GM13977 (cell line): ENCODE data around the gene AFTPH.
"Not testable (repeated sequence)": the region's sequence is repeated elsewhere in the genome, so short reads cannot be mapped to it uniquely, and the experiment has no call there.

Experiments used
- DNase-seq: peaks from one replicate; pipeline ENCODE4 v3.0.0; 2012; ENCODE audit warnings: low spot score
- CTCF ChIP-seq: IDR thresholded peaks from 2 replicates; pipeline ENCODE4 v1.5.1; 2012; ENCODE audit warnings: mild to moderate bottlenecking, control low read depth; ENCODE audit not compliant: insufficient read depth; ENCODE audit errors: extremely low read depth, missing control alignments
- in situ Hi-C: fragments of 300-500 bp; cut with MboI; formaldehyde crosslinking; loops from one replicate; pipeline ENCODE4 v1.12.0; 2022; ENCODE audit warnings: low sequenced_read_pairs, low pct_unique_long_range_greater_than_20kb, mixed read lengths, inconsistent platforms; ENCODE audit not compliant: unreplicated experiment

Gene AFTPH

GRCh38 chr2:64525317-64525613 lies 1.1 kb downstream of the AFTPH start:
- peak; percentile 60 for DNase-seq
- TF ChIP-seq CTCF: no peak
- in situ Hi-C loops: loop anchor here (10.0 kb wide), 1 partner anchor 340 kb away; no protein-coding TSS in a partner anchor

DNA sequence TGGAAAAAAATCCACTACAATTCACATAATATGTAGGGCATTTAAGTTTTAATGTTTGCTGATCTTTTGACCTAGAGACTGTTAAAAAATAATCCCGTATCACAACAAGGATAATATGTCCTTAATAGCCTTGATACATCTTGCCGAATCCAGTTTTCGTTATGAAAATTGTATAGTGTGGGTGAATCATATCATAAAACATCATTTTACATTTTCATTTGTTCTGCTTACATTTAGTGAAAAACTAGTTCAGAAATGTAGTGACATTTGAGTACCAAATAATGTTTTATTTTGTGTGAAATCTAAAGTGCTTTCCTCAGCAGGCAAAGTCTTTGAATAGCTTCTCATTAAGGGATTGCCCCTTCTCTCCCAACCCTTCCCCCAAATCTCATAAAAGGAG lies 1.9 kb downstream of the AFTPH start:
- in situ Hi-C loops: loop anchor here (10.0 kb wide), 1 partner anchor 339 kb away; no protein-coding TSS in a partner anchor
- no peak for TF ChIP-seq CTCF
- no peak for DNase-seq

DNA sequence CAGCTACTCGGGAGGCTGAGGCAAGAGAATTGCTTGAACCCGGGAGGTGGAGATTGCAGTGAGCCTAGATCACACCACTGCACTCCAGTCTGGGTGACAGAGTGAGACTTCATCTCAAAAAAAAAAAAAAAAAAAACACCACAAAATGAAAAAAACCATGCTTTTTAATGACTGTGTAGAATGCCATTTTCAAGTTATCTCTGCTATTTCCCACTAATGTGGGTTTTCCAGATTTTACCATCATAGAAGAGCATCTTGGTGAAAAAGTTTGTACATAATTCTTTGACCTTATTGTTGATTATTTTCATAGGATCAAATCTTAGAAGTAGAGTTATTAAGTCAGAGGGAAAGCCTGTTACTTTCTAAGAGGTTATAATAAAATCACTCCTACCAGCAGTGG lies 6.8 kb downstream of the AFTPH start:
- DNase-seq, in situ Hi-C loops: not testable (repeated sequence)

DNA sequence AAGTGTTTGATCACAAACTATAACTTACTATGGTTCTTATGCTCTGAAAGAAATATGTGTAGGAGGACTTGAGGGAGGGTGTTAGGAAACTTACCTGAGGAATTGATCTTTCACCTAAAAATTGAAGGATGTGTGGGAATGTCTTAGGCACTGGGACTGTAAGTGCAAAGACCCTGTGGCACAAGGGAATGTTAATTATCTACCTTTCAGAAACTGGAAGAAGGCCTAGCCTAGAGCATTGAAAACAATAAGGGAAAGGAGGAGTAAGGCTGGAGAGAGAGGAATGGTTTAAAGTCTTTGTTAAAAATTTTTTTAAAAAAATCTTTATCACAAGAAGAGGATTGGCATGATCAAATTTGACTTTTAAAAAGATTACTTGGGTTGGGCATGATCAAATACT lies 7.9 kb downstream of the AFTPH start:
- DNase-seq: no peak
- no peak for TF ChIP-seq CTCF
- in situ Hi-C loops: no loop called here

GRCh38 chr2:64533882-64534281 lies 9.8 kb downstream of the AFTPH start:
- TF ChIP-seq CTCF: no peak
- in situ Hi-C loops: no loop called here
- no peak for DNase-seq

- DNase-seq: no peak
- TF ChIP-seq CTCF: no peak
- in situ Hi-C loops: no loop called here
Observed at GRCh38 chr2:64534363-64534762, 10.2 kb downstream of the AFTPH start.

DNA sequence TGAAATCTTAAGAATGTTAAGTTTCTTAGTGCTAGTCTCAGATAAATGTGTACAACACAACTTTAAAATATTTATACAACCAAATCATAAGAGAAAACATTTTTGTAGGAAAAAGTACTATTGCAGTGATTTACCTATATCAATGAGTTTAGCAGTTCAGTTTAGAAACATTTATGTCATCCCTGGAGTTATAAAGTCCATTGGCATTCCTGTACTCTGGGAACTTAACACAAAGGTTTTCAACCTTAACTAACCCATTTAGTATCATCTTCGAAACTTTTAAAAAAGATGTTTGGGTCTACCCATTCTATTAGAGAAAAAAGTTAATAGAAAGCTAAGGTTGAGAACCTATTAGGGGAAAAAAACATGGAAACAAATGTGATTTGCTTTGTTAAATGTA lies 10.9 kb downstream of the AFTPH start:
- in situ Hi-C loops: no loop called here
- no peak for TF ChIP-seq CTCF

More for the DNA sequence above, 10.9 kb downstream of the AFTPH start:
- DNase-seq: no peak
